ENCODE measurements around the gene DEPDC1. TPM values are rescaled to one million over a fixed set of nuclear protein-coding genes. Genes with fewer than 3 reads are reported as not detected.
"Not testable (repeated sequence)": the region's sequence is repeated elsewhere in the genome, so short reads cannot be mapped to it uniquely, and the experiment has no call there.

DEPDC1 gene, protein sequence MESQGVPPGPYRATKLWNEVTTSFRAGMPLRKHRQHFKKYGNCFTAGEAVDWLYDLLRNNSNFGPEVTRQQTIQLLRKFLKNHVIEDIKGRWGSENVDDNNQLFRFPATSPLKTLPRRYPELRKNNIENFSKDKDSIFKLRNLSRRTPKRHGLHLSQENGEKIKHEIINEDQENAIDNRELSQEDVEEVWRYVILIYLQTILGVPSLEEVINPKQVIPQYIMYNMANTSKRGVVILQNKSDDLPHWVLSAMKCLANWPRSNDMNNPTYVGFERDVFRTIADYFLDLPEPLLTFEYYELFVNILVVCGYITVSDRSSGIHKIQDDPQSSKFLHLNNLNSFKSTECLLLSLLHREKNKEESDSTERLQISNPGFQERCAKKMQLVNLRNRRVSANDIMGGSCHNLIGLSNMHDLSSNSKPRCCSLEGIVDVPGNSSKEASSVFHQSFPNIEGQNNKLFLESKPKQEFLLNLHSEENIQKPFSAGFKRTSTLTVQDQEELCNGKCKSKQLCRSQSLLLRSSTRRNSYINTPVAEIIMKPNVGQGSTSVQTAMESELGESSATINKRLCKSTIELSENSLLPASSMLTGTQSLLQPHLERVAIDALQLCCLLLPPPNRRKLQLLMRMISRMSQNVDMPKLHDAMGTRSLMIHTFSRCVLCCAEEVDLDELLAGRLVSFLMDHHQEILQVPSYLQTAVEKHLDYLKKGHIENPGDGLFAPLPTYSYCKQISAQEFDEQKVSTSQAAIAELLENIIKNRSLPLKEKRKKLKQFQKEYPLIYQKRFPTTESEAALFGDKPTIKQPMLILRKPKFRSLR
- 10 to 100 TPM; 13.0 to 13.5 TPM for total RNA-seq

DNA sequence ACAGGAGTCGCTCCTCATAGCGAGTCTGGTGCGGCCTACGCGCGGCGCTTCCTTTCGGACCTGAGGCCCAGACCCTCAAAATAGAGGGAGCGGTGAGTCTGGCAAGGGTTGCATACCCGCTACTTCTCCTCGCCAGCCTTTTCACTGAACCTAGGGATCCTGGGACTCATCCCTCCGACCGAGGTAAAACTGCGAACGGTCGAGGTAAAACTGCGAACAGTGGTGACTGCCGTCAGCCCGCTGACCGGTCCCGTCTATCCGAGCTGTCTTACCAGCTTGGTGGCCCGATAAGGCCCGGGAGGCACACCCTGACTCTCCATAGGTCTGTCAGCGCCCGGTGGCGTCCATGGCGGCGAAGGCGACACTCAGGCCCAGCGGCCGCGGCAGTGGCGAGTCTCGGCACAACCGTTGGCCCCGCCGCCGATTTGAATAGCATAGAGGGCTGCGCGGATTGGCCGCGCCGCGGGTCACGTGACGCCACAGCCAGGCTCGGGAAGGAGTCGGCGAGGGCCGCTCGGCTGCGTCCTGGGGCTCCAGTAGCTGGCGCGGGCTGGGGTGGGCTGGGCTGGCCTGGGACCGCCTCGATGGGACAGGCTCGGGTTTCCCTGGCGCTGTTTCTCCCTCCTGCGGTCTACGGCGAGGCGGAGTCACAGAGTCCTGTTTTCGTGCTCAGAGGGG is at the start of gene DEPDC1:
Gene DEPDC1, minus strand, starts transcription at position 403 of the 678 bp plus-strand sequence. Its CDS starts 83 bp downstream, at position 320.
- POLR2A ChIA-PET = no interaction called here

DNA sequence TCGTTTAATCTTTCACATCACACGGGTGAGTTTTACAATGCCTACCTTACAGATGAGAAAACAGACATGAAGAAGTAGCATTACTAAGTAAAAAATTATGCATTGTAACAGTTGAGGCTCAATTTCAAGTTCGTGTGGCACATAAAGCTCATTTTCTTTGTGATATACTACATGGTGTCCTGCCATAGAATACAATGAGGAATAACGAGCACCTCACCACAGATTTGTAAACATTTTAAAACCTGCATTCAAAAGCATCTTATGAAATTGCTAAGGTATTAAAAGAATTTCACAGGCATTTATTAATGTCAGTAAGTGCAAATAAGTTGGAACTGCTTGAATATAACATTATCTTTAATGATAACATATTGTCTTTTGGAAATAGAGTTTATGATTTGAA is 47.8 kb upstream of the DEPDC1 start:
- ChIA-PET POLR2A (no interaction called here), CTCF (no interaction called here)

More for the DNA sequence above, at the start of gene DEPDC1:
- CTCF ChIA-PET = no interaction called here

DNA sequence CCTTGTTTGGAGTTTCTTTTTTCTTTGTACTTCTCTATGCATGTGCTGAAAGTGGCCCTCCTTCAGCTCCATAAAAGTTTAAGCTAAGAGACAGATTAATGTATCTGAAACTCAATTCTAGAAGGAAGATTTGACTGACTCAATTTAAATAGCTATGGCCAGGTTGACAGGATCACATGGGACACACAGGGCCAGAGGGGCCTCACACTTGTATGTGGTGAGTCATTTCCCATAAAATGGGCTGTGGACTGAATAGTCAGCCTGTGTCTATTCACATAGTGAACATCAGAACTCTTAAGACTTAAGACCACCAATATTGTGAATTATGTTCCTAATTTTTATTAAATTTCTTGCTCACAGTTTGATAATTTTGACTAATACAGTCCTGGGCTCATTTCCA is 45.7 kb upstream of the DEPDC1 start:
- ChIA-PET CTCF (no interaction called here), POLR2A (no interaction called here)

DNA sequence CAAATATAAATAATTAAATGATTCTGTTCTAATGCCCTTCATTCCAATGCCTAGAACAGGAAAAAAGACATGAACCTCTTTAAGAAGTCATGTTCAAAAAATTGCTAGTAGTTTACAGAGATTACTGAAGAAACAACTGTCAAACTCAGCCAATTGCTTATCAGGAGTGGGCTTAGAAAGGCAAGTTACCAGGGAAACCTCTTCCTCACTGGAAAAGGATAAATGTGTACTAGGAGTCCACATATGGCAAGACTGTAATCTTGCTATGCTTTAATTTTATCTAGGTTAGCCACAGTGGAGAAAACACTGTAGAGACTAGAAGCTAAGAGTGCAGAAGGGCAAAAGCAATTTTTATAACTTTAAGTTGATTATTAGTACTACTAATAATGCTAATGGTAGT is 42.1 kb upstream of the DEPDC1 start:
- POLR2A ChIA-PET = no interaction called here
- CTCF ChIA-PET = no interaction called here

DNA sequence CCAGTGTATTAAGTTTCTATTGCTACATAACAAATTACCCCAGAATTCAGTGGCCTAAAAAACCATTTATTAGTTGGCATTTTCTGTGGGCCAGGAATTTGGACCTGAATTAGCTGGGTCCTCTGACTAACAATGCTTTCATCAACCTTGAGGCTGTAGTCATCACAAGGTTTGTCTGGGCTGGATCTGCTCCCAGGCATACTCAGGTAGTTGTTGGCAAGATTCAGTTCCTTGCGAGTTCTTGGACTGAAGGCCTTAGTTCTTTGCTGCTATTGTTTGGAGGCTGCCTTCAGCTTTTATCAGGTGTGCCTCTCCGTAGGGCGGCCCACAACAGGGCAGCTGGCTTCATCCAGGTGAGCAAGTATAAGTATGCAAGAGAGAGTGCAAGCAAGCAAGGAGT is 31.4 kb upstream of the DEPDC1 start:
- ChIA-PET POLR2A (no interaction called here), CTCF (no interaction called here)

DNA sequence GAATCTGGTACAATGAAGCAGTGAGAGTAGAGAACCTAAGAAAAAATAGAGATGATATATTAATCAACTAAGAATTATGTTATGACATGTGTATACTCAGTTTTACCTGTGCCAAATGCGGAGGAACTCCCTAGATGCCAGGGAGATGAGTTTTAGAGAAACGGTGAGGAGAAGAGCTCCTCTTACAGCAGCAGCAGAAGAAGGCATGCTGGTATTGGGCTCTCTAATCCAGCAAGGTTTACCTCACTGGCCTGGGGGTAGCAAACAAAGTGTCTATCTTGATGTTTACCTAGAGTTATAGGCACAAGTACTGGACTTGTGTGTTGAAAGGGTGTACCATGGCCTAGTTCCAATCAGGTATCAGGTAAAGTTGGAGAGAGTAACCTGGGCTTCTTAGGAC is 28.9 kb upstream of the DEPDC1 start:
- CTCF ChIA-PET = no interaction called here
- POLR2A ChIA-PET = no interaction called here

DNA sequence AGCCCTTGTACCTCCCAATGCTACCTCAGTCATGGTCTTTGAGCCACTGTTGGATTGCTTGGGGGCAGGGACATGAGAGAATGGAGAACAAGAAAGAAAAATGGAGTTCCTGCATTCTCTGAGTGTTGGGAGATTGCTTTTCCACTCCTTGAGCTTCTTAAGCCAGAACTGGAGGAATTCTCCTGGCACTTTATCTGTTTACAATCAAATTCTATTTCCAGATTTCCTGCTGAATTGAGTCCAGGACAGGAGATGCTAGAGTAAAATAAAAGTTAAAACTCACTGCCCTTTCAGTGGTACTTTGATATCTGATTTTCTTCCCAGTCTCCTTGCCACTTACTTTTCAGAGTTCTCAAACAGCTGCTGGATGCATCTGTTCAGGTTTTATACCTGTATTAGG is 24.4 kb upstream of the DEPDC1 start:
- ChIA-PET CTCF (no interaction called here), POLR2A (no interaction called here)

DNA sequence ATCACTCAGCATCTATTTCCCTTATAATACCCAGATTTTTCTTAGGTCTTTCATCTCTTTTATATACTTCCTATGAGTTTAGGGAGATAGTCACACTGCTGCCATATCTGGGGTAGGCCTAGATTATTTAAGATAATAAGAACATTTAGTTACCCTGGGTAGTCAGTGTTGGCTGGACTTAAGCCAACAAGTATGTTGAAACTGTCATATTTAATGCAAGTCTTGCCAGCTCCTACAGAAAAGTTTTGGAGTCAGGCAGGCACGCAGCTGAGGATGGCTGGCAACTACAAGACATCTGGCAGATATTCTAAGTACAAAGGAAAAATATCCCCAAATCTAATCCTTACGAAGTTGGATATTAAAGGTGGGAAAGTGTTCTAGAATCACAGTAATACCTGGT is 19.2 kb upstream of the DEPDC1 start:
- CTCF ChIA-PET = no interaction called here
- POLR2A ChIA-PET = no interaction called here

GRCh38 chr1:68511254-68511653 is 14.4 kb upstream of the DEPDC1 start:
- CTCF ChIA-PET = no interaction called here

DNA sequence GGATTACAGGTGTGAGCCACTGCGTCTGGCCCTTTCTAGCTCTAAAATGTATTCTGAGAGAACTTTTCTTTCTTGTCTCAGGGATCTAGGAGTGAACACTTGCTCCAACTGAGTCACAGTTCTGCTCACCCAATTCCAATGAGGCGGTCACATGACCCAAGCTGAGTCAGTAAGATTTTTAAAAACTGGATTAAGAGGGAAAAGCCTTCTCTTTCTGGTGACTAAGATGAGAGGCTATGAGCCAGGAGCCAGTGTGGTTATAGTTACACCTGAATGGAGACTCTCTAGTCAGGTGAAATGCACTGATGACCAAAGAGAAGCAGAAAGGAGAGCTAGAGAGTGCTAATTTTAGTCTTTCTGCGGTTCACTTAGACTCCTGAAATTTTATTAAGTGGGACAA is 9.5 kb upstream of the DEPDC1 start:
- CTCF ChIA-PET = no interaction called here
- POLR2A ChIA-PET = no interaction called here

More at GRCh38 chr1:68511254-68511653, 14.4 kb upstream of the DEPDC1 start:
- POLR2A ChIA-PET = no interaction called here

DNA sequence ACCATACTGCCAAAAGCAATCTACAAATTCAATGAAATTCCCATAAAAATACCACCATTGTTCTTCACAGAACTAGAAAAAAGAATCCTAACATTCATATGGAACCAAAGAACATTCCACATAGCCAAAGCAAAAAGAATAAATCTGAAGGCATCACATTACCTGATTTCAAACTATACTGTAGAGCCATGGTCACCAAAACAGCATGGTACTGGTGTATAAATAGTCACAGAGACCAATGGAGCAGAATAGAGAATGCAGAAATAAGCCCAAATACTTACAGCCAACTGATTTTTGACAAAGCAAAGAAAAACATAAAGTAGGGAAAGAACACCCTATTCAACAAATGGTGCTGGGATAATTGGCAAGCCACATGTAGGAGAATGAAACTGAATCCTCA is 6.2 kb upstream of the DEPDC1 start:
- ChIA-PET CTCF (no interaction called here), POLR2A (no interaction called here)

DNA sequence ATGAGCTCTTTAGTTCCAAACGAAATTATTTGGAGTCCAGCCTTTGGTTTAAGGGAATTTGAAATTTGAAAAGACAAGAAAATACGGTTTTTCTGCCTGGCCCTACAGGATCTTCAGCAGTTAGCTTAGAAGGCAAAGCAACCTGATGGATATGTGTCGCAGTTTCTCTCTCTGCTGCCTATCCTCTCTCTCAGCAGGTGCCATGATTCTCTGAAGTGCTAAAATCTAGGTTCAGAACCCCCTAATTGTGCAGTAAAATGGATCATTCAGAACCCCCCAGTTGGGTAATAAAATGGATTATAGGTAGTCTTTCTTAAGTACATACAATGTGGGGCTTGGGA is 446 bp upstream of the DEPDC1 start:
- ChIA-PET CTCF (no interaction called here), POLR2A (no interaction called here)

DNA sequence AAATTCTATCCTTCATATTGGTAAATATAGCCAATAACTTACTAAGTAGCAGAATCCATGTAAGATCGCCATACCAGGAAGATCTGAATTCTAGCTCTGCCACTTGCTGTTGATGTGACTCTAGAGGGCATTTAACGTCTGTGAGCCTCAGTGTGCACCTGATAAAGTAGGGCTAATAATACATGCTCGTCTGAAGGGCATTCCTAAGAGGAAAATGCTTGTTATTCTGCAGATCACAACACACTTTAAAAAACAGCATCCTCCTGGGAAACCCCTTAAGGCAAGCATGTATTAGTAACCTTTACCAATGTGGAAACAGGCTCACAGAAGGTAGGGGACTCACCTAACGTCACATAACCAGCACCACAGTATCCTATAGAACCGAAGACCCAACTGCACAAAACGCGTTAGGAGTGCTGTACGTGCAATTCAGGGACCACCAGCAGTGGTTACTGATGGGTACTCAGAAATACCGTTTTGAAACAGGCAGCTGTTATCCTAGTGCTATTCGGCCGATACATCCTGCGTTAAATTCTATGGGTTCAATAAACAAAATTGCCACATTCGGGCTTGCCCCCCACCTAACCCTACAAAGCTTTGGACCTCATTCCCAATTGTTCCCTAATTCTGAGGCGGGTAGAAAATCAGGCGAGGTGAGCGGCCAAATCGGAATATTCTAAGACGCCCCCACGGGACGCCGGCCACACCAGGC is 758 bp downstream of the DEPDC1 start:
- POLR2A ChIA-PET = no interaction called here
- CTCF ChIA-PET = no interaction called here

GRCh38 chr1:68495532-68495931 is 1.4 kb downstream of the DEPDC1 start:
- ChIA-PET CTCF (no interaction called here), POLR2A (no interaction called here)

- CTCF ChIA-PET = no interaction called here
- POLR2A ChIA-PET = no interaction called here
Measured at GRCh38 chr1:68493193-68493592, 3.7 kb downstream of the DEPDC1 start.

DNA sequence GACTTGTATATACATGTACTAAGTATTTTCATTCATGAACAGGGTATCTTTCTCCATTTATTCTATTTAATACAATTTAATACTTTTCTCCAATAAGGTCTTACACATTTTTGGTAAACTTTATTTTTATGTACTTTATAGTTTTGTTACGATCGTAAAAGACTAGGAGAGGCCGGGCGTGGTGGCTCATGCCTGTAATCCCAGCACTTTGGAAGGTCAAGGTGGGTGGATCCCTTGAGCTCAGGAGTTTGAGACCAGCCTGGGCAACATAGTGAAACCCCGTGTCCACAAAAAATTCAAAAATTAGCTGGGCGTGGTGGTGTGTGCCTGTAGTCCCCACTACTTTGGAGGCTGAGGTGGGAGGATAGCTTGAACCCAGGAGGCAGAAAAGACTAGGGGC is 4.6 kb downstream of the DEPDC1 start:
- CTCF ChIA-PET, POLR2A ChIA-PET: not testable (repeated sequence)

GRCh38 chr1:68490046-68490651 is 6.7 kb downstream of the DEPDC1 start:
- POLR2A ChIA-PET = no interaction called here
- CTCF ChIA-PET = no interaction called here

GRCh38 chr1:68485431-68486022 is 11.4 kb downstream of the DEPDC1 start:
- ChIA-PET POLR2A (no interaction called here), CTCF (no interaction called here)

DNA sequence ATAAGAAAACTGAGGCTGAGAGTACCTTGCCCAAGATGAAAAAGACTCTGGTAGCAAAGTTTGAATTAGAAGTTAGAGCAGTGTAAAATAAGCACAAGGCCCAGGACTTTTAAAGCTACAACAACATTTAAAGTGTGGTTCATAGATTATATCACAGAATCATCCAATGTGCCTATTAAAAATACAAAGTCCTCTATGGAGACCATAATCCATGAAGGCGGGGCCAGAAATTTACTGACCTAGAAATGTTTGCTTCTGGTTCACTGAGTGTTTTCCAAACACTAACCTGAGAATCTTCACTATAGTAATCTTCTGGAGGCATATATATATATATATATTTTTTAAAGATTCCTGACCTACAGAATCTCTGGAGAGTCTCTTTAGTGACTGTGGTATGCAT is 12.3 kb downstream of the DEPDC1 start:
- ChIA-PET POLR2A (no interaction called here), CTCF (no interaction called here)

GRCh38 chr1:68481041-68481440 is 15.8 kb downstream of the DEPDC1 start:
- CTCF ChIA-PET = no interaction called here
- POLR2A ChIA-PET = no interaction called here
